LNCAP (cell line): Measurements from ENCODE around the gene HRAS.
A peak's percentile ranks its signal among the peaks of the same experiment; 100 is the strongest.

Source experiments
- TF ChIP-seq, protein P1 (sequence below): fragments of 450-650 bp; IDR thresholded peaks from 2 replicates; pipeline ENCODE4 v1.5.1; 2017; ENCODE audit warnings: mild to moderate bottlenecking

Gene HRAS

DNA sequence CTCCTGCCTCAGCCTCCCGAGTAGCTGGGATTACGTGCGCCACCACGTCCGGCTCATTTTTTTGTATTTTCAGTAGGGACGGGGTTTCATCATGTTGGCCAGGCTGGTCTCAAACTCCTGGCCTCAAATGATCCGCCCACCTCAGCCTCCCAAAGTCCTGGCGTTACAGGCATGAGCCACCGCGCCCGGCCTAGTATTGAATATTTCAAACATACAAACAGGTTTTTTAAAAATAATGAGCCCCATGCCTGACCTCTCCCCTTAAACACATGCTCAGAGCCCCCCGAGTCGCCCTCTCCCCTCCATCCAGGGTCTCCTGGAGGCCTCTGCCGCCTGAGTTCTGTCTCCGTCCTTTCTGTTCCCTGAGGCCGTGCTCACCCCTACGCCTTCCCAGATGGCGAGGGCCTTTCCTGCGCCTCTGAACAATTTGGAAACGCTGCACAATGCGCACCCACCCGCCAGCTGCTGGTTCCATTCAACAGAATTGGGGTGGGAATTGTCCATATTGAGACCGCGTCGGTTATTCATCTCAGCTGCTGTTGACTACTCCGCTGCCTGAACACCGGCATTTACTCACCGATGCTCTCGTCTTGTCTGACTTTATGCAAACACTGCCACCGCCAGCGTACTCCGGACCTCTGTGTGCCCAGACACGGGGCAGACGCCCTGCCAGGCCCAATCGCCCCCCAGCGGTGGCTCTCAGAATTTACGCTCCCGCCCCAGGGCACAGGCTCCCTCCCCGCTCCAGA is 14.8 kb downstream of the HRAS start:
- TF ChIP-seq, protein P1, sequence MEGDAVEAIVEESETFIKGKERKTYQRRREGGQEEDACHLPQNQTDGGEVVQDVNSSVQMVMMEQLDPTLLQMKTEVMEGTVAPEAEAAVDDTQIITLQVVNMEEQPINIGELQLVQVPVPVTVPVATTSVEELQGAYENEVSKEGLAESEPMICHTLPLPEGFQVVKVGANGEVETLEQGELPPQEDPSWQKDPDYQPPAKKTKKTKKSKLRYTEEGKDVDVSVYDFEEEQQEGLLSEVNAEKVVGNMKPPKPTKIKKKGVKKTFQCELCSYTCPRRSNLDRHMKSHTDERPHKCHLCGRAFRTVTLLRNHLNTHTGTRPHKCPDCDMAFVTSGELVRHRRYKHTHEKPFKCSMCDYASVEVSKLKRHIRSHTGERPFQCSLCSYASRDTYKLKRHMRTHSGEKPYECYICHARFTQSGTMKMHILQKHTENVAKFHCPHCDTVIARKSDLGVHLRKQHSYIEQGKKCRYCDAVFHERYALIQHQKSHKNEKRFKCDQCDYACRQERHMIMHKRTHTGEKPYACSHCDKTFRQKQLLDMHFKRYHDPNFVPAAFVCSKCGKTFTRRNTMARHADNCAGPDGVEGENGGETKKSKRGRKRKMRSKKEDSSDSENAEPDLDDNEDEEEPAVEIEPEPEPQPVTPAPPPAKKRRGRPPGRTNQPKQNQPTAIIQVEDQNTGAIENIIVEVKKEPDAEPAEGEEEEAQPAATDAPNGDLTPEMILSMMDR = no peak

DNA sequence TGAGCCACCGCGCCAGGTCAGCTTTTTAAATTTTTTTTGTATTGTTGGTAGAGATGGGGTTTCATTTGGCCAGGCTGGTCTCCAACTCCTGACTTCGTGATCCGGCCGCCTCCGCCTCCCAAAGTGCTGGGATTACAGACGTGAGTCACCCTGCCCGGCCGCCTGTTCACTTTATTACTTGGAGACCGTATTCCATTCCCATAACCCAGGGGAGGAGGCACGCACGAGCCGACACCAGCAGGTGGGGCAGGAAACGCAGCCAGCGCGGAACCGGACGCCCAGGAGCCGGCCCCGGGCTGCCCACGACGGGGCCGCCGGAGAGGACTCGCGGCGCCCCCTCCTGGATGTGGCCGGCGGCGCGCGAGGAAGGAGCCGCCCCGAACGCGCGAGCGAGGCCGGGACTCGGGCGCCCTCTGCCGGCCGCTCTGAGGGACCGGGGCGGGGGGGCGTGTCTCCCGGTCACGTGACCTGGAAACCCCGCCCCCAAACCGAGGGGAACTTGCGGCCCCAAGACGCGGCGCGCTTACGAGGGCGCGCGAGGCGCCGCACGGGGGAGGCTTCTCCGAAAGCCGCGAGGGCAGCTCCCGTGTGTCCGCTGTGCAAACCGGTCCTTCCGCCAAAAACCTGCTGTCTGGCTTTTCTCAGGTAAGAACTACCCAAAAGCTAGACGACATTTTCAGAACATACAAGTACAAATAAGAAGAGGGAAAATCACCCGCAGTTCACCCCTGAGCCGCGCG is 16.7 kb downstream of the HRAS start:
- TF ChIP-seq, protein P1 = peak; percentile 100

- TF ChIP-seq, protein P1 = no peak
Observed at GRCh38 chr11:516400-516799, 19.0 kb downstream of the HRAS start.

DNA sequence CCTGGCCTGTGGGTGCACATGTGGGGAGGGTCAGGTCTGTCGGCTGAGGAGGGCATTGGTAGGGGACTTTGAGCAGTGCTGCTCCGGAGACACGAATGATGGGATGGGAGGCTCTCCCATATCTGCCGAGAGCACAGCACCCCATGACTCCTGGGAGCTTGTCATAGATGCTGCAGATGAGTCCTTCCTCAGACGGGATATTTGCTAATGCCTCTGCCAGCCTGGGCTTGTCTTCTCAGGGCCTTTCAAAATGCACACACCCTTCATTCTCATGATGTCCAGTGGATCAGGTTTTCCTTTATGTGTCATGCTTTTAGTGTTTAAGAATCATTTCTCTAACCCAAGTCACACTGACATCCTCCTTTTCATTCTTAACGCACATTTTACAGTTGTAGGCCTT is 20.2 kb downstream of the HRAS start:
- TF ChIP-seq, protein P1 = no peak

GRCh38 chr11:514606-515005 is 20.8 kb downstream of the HRAS start:
- TF ChIP-seq, protein P1 = no peak

DNA sequence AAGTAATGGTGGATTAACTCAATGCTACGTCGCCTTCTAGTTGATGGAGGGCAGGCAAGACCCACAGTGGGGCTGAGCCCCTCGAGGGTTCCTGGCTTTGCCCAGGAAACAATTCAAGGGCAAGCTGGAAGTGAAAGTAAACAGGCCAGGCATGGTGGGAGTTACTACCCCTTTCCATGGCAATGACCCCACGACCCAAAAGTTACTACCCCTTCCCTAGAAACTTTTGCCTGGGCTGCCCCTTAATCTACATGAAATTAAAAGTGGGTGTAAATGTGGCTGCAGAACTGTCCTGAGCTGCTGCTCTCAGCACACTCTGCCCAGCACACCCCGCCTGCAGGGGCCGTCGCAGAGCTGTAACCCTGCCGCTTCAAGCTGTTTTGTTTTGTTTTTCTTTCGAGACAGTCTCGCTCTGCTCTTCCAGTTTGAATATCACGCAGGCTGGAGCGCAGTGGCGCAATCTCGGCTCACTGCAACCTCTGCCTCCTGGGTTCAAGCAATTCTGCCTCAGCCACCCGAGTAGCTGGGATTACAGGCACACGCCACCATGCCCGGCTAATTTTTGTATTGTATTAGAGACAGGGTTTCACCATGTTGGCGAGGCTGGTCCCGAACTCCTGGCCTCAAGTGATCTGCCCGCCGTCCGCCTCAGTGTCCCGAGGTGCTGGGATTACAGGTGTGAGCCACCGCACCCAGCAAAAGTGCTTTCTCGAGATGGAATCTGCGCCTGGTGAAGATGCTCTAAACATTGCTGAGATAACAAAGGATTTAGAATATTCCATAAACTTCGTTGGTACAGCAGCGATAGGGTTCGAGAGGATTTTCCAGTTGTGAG is 22.4 kb downstream of the HRAS start:
- TF ChIP-seq, protein P1 = no peak

GRCh38 chr11:508956-509355 is 26.4 kb downstream of the HRAS start:
- TF ChIP-seq, protein P1 = no peak
